H9 (cell line): ENCODE measurements around the gene TWSG1. TPM values are rescaled to one million over a fixed set of nuclear protein-coding genes. Genes with fewer than 3 reads are reported as not detected.

Experiments used
- DNase-seq: peaks from one replicate; pipeline ENCODE4 v3.0.0-alpha.2; 2017
- H2AFZ ChIP-seq: one replicate; pipeline ENCODE4 v1.6.1; 2013; ENCODE audit warnings: mild to moderate bottlenecking, low read length, control low read depth, moderate library complexity
- H2AK5ac ChIP-seq: 2 replicates; pipeline ENCODE4 v1.6.1; 2013; ENCODE audit warnings: low read length, control low read depth, mixed read lengths; ENCODE audit not compliant: insufficient read length
- H2BK120ac ChIP-seq: one replicate; pipeline ENCODE4 v1.6.1; 2013; ENCODE audit warnings: low read depth, mild to moderate bottlenecking, low read length, control low read depth, inconsistent platforms; ENCODE audit not compliant: poor library complexity, severe bottlenecking
- H2BK12ac ChIP-seq: 2 replicates; pipeline ENCODE4 v1.6.1; 2013; ENCODE audit warnings: low read length, control low read depth, mixed read lengths, low read depth; ENCODE audit not compliant: insufficient read length
- H2BK15ac ChIP-seq: 2 replicates; pipeline ENCODE4 v1.6.1; 2013; ENCODE audit warnings: low read depth, low read length, control low read depth
- H2BK20ac ChIP-seq: one replicate; pipeline ENCODE4 v1.6.1; 2013; ENCODE audit warnings: low read depth, mild to moderate bottlenecking, low read length, control low read depth, inconsistent platforms; ENCODE audit not compliant: poor library complexity, severe bottlenecking
- H2BK5ac ChIP-seq: 2 replicates; pipeline ENCODE4 v1.6.1; 2013; ENCODE audit warnings: low read length, control low read depth, mixed read lengths; ENCODE audit not compliant: insufficient read length
- H3K14ac ChIP-seq: 2 replicates; pipeline ENCODE4 v1.6.1; 2013; ENCODE audit warnings: low read length, control low read depth; ENCODE audit not compliant: insufficient read depth
- H3K18ac ChIP-seq: 2 replicates; pipeline ENCODE4 v1.6.1; 2013; ENCODE audit warnings: low read depth, mild to moderate bottlenecking, mixed read lengths, low read length, control low read depth; ENCODE audit not compliant: insufficient read length
- H3K23ac ChIP-seq: 2 replicates; pipeline ENCODE4 v1.6.1; 2013; ENCODE audit warnings: low read length, control low read depth, mixed read lengths, low read depth; ENCODE audit not compliant: insufficient read length
- H3K23me2 ChIP-seq: 2 replicates; pipeline ENCODE4 v1.6.1; 2013; ENCODE audit warnings: low read depth, mild to moderate bottlenecking, mixed read lengths, low read length, control low read depth; ENCODE audit not compliant: insufficient read length, poor library complexity, severe bottlenecking
- H3K27ac ChIP-seq: 2 replicates; pipeline ENCODE4 v1.5.1; 2013; ENCODE audit warnings: low read length, control low read depth, mixed read lengths, low read depth; ENCODE audit not compliant: insufficient read length
- H3K27me3 ChIP-seq: 2 replicates; pipeline ENCODE4 v1.6.1; 2013; ENCODE audit warnings: low read length, control low read depth, inconsistent platforms; ENCODE audit not compliant: insufficient read depth
- H3K4ac ChIP-seq: 2 replicates; pipeline ENCODE4 v1.6.1; 2013; ENCODE audit warnings: low read depth, mild to moderate bottlenecking, control low read depth, inconsistent platforms, low read length, moderate library complexity
- H3K4me1 ChIP-seq: 2 replicates; pipeline ENCODE4 v1.6.1; 2013; ENCODE audit warnings: low read length, control low read depth, inconsistent platforms; ENCODE audit not compliant: insufficient read depth
- H3K4me2 ChIP-seq: 2 replicates; pipeline ENCODE4 v1.6.1; 2013; ENCODE audit warnings: low read length, control low read depth, mixed read lengths; ENCODE audit not compliant: insufficient read length, insufficient read depth
- H3K56ac ChIP-seq: 2 replicates; pipeline ENCODE4 v1.6.1; 2013; ENCODE audit warnings: low read depth, mild to moderate bottlenecking, mixed read lengths, low read length, control low read depth; ENCODE audit not compliant: insufficient read length
- H3K79me1 ChIP-seq: 2 replicates; pipeline ENCODE4 v1.6.1; 2013; ENCODE audit warnings: low read depth, mild to moderate bottlenecking, moderate library complexity, low read length, control low read depth, inconsistent platforms; ENCODE audit not compliant: insufficient read depth, poor library complexity, severe bottlenecking
- H3K79me2 ChIP-seq: 2 replicates; pipeline ENCODE4 v1.6.1; 2013; ENCODE audit warnings: low read length, control low read depth, inconsistent platforms; ENCODE audit not compliant: insufficient read depth
- H3K9ac ChIP-seq: 2 replicates; pipeline ENCODE4 v1.6.1; 2013; ENCODE audit warnings: low read length, control low read depth, mixed read lengths; ENCODE audit not compliant: insufficient read length; ENCODE audit errors: extremely low read depth
- H3K9me3 ChIP-seq: one replicate; pipeline ENCODE4 v1.6.1; 2013; ENCODE audit warnings: low read depth, low read length, inconsistent platforms; ENCODE audit not compliant: control insufficient read depth
- H3T11ph ChIP-seq: one replicate; pipeline ENCODE4 v1.6.1; 2013; ENCODE audit warnings: mild to moderate bottlenecking, low read length, control low read depth, inconsistent platforms
- H4K20me1 ChIP-seq: one replicate; pipeline ENCODE4 v1.6.1; 2013; ENCODE audit not compliant: control insufficient read depth, insufficient read length, insufficient read depth
- H4K5ac ChIP-seq: 2 replicates; pipeline ENCODE4 v1.6.1; 2013; ENCODE audit warnings: low read depth, mild to moderate bottlenecking, mixed read lengths, low read length, control low read depth; ENCODE audit not compliant: insufficient read length
- H4K8ac ChIP-seq: replicated peaks from 2 replicates; pipeline ENCODE4 v1.6.1; 2013; ENCODE audit warnings: low read length, control low read depth, mixed read lengths, low read depth; ENCODE audit not compliant: insufficient read length
- H4K91ac ChIP-seq: 2 replicates; pipeline ENCODE4 v1.6.1; 2013; ENCODE audit warnings: low read depth, mild to moderate bottlenecking, moderate library complexity, mixed read lengths, low read length, control low read depth; ENCODE audit not compliant: insufficient read length
- H3K27ac Mint-ChIP-seq, 3 experiments: 2 replicates in 2 of 3; 3 replicates in 1 of 3; pipeline ENCODE4 v1.8.0; 2020 to 2021; ENCODE audit warnings: mixed read lengths in 3 of 3, mild to moderate bottlenecking in 1 of 3, moderate library complexity in 1 of 3
- H3K27me3 Mint-ChIP-seq: 2 replicates; pipeline ENCODE4 v1.8.0; 2021; ENCODE audit warnings: low read depth, mild to moderate bottlenecking, moderate library complexity, mixed read lengths
- H3K36me3 Mint-ChIP-seq, 3 experiments: 2 replicates in 2 of 3; 3 replicates in 1 of 3; pipeline ENCODE4 v1.8.0; 2020 to 2021; ENCODE audit warnings: low read depth in 3 of 3, mixed read lengths in 3 of 3; ENCODE audit not compliant: insufficient read depth in 1 of 3
- H3K4me1 Mint-ChIP-seq, 2 experiments: 2 replicates each; pipeline ENCODE4 v1.8.0; 2020; ENCODE audit warnings: mixed read lengths in 2 of 2
- H3K4me3 Mint-ChIP-seq, 2 experiments: 2 replicates in 1 of 2; 3 replicates in 1 of 2; pipeline ENCODE4 v1.8.0; 2020 to 2021; ENCODE audit warnings: mild to moderate bottlenecking in 2 of 2, mixed read lengths in 2 of 2, moderate library complexity in 1 of 2
- H3K9me3 Mint-ChIP-seq, 2 experiments: 2 replicates in 1 of 2; 3 replicates in 1 of 2; pipeline ENCODE4 v1.8.0; 2020; ENCODE audit warnings: mild to moderate bottlenecking in 2 of 2, mixed read lengths in 2 of 2, moderate library complexity in 1 of 2
- total RNA-seq: library from RNA; stranded (reverse); gene quantifications from 2 replicates; pipeline ENCODE4 v1.2.1, GENCODE V29; 2021
- TF ChIP-seq, protein P1 (sequence below): fragments of 200-600 bp; sonication (generic); conservative IDR thresholded peaks from 3 replicates; pipeline ENCODE4 v1.8.0; 2021; ENCODE audit warnings: antibody characterized with exemption, mild to moderate bottlenecking

TWSG1 gene
- total RNA-seq, 1 experiment from 2014 or later, result 25.7 TPM

- Mint-ChIP-seq H3K4me1 (peaks cover 5 to 6% of the 10 kb centered on the region in 2 experiments), H3K27me3 (no peaks in the 10 kb centered on the region), H3K27ac (no peak overlapping the region), H3K4me3 (no peak overlapping the region), H3K9me3 (peaks cover 41 to 45% of the 10 kb centered on the region in 2 experiments), H3K36me3 (peaks cover 21 to 43% (median 30%) of the 10 kb centered on the region in 3 experiments)
- H3K79me2 ChIP-seq, result no peaks in the 10 kb centered on the region
- DNase-seq, result no peak
- H3K79me1 ChIP-seq, result no peaks in the 10 kb centered on the region
- no peak overlapping the region for H3K27ac ChIP-seq
- no peak overlapping the region for H3K18ac ChIP-seq
- H3K9me3 ChIP-seq, result peaks cover 6% of the 10 kb centered on the region
- no peak overlapping the region for H4K8ac ChIP-seq
- no peak overlapping the region for H2AFZ ChIP-seq
- no peak overlapping the region for H4K91ac ChIP-seq
- no peak overlapping the region for H2BK120ac ChIP-seq
- H2BK15ac ChIP-seq, result no peak overlapping the region
- H3K4me2 ChIP-seq, result no peak overlapping the region
- no peaks in the 10 kb centered on the region for H3K4me1 ChIP-seq
- no peak overlapping the region for H4K5ac ChIP-seq
- no peak overlapping the region for H3K56ac ChIP-seq
- no peak overlapping the region for H3K9ac ChIP-seq
- no peaks in the 10 kb centered on the region for H3K27me3 ChIP-seq
- no peaks in the 10 kb centered on the region for H3K23me2 ChIP-seq
- H3K23ac ChIP-seq, result no peak overlapping the region
- no peak overlapping the region for H3K14ac ChIP-seq
- no peak overlapping the region for H3K4ac ChIP-seq
- TF ChIP-seq, protein P1, sequence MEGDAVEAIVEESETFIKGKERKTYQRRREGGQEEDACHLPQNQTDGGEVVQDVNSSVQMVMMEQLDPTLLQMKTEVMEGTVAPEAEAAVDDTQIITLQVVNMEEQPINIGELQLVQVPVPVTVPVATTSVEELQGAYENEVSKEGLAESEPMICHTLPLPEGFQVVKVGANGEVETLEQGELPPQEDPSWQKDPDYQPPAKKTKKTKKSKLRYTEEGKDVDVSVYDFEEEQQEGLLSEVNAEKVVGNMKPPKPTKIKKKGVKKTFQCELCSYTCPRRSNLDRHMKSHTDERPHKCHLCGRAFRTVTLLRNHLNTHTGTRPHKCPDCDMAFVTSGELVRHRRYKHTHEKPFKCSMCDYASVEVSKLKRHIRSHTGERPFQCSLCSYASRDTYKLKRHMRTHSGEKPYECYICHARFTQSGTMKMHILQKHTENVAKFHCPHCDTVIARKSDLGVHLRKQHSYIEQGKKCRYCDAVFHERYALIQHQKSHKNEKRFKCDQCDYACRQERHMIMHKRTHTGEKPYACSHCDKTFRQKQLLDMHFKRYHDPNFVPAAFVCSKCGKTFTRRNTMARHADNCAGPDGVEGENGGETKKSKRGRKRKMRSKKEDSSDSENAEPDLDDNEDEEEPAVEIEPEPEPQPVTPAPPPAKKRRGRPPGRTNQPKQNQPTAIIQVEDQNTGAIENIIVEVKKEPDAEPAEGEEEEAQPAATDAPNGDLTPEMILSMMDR, result no peak
- no peak overlapping the region for H2BK20ac ChIP-seq
- no peak overlapping the region for H3T11ph ChIP-seq
- no peak overlapping the region for H2BK5ac ChIP-seq
- no peaks in the 10 kb centered on the region for H4K20me1 ChIP-seq
- H2AK5ac ChIP-seq, result no peak overlapping the region
- no peak overlapping the region for H2BK12ac ChIP-seq
These were observed 44.9 kb upstream of the TWSG1 start for GRCh38 chr18:9289698-9290097.
